ENCODE results near the gene TROAP. TPM values are rescaled to one million over a fixed set of nuclear protein-coding genes. Genes with fewer than 3 reads are reported as not detected.

TROAP gene
- 1 to 10 TPM in 2 of 3 donors, under 1 TPM in 1; 0.58 to 3.0 (median 2.2) TPM for total RNA-seq
- 1.2 TPM for total RNA-seq (2013)

- Mint-ChIP-seq H3K27ac (peak within 1 kb of the TSS; percentile 77 to 86), H3K9me3 (no peaks in the 10 kb centered on the region), H3K4me1 (peaks cover 11 to 18% of the 10 kb centered on the region in 2 donors), H3K27me3 (ENCODE audit: low read depth in 2 of 2) (peaks cover 0 to 5% of the 10 kb centered on the region in 2 donors), H3K36me3 (no peaks in the 10 kb centered on the region), H3K4me3 (peak within 1 kb of the TSS; percentile 89)
- TF ChIP-seq CTCF (IDR thresholded peaks at IDR 0.05), result no peak
- Histone ChIP-seq H3K9me3 (ENCODE audit: control insufficient read depth, insufficient read depth, low read length) (no peaks in the 10 kb centered on the region), H3K4me1 (ENCODE audit: control insufficient read depth, insufficient read depth, low read length) (peaks cover 16% of the 10 kb centered on the region), H3K4me3 (ENCODE audit: low read length) (peak within 1 kb of the TSS; percentile 67), H3K36me3 (ENCODE audit: control insufficient read depth, insufficient read depth, low read length) (no peaks in the 10 kb centered on the region), H3K27ac (ENCODE audit: low read length) (peak within 1 kb of the TSS; percentile 46), H3K27me3 (ENCODE audit: control insufficient read depth, insufficient read depth, low read length) (no peaks in the 10 kb centered on the region)
- intact Hi-C loops (cut with micrococcal nuclease), result loop anchor here (2.0 kb wide), 1 partner anchor 14 kb away; the partner anchor contains the start of gene C1QL4
- DNase-seq, result peak; percentile 94 to 98
- ATAC-seq, result peak; percentile 96 to 99 (median 97)
- WGBS (ENCODE audit: insufficient coverage), result under 1% methylated on average over 65 of the region's 65 CpGs
These were observed at the start of gene TROAP for GRCh38 chr12:49322708-49323523. Gene TROAP (plus strand): TSS chr12:49323255. CDS start chr12:49323609, 354 bp downstream.

GRCh38 chr12:49273726-49274395 is 49.2 kb upstream of the TROAP start:
- no peaks in the 10 kb centered on the region for H3K9me3 Mint-ChIP-seq
- Histone ChIP-seq H3K4me3 (ENCODE audit: low read length) (no peak overlapping the region), H3K27ac (ENCODE audit: low read length) (no peak overlapping the region), H3K36me3 (ENCODE audit: control insufficient read depth, insufficient read depth, low read length) (peaks cover 30% of the 10 kb centered on the region), H3K4me1 (ENCODE audit: control insufficient read depth, insufficient read depth, low read length) (no peaks in the 10 kb centered on the region), H3K27me3 (ENCODE audit: control insufficient read depth, insufficient read depth, low read length) (no peaks in the 10 kb centered on the region), H3K9me3 (ENCODE audit: control insufficient read depth, insufficient read depth, low read length) (no peaks in the 10 kb centered on the region)
- H3K36me3 Mint-ChIP-seq, result no peaks in the 10 kb centered on the region
- 95% methylated on average over 4 of the region's 6 CpGs for WGBS (ENCODE audit: insufficient coverage)
- no peak for DNase-seq
- intact Hi-C loops (cut with micrococcal nuclease), result no loop called here
- H3K4me3 Mint-ChIP-seq, result no peak overlapping the region
- no peaks in the 10 kb centered on the region for H3K27me3 Mint-ChIP-seq (ENCODE audit: low read depth in 2 of 2)
- H3K27ac Mint-ChIP-seq, result no peak overlapping the region
- no peak for ATAC-seq
- TF ChIP-seq CTCF (IDR thresholded peaks at IDR 0.05), result no peak
- no peaks in the 10 kb centered on the region for H3K4me1 Mint-ChIP-seq

- Mint-ChIP-seq H3K4me3 (no peak overlapping the region), H3K36me3 (no peaks in the 10 kb centered on the region), H3K4me1 (no peaks in the 10 kb centered on the region), H3K27me3 (ENCODE audit: low read depth in 2 of 2) (peaks cover 0 to 5% of the 10 kb centered on the region in 2 donors), H3K27ac (no peak overlapping the region), H3K9me3 (no peaks in the 10 kb centered on the region)
- TF ChIP-seq CTCF (IDR thresholded peaks at IDR 0.05), result no peak
- WGBS (ENCODE audit: insufficient coverage), result 96% methylated on average over 7 of the region's 7 CpGs
- Histone ChIP-seq H3K4me3 (ENCODE audit: low read length) (no peak overlapping the region), H3K27ac (ENCODE audit: low read length) (no peak overlapping the region), H3K9me3 (ENCODE audit: control insufficient read depth, insufficient read depth, low read length) (no peaks in the 10 kb centered on the region), H3K4me1 (ENCODE audit: control insufficient read depth, insufficient read depth, low read length) (no peaks in the 10 kb centered on the region), H3K36me3 (ENCODE audit: control insufficient read depth, insufficient read depth, low read length) (peaks cover 29% of the 10 kb centered on the region), H3K27me3 (ENCODE audit: control insufficient read depth, insufficient read depth, low read length) (no peaks in the 10 kb centered on the region)
- DNase-seq, result no peak
- intact Hi-C loops (cut with micrococcal nuclease), result no loop called here
- no peak for ATAC-seq
These were observed 48.5 kb upstream of the TROAP start for GRCh38 chr12:49274396-49275069.

All from natural killer cell (primary cell).